RPMI7951 (cell line): Measurements from ENCODE around the gene GAK. TPM values are rescaled to one million over a fixed set of nuclear protein-coding genes. Genes with fewer than 3 reads are reported as not detected.

Experiments used
- DNase-seq: peaks from one replicate; pipeline ENCODE4 v3.0.0-alpha.2; 2012; ENCODE audit warnings: low read depth
- total RNA-seq: library from RNA; depleted of rRNA; stranded (reverse); fragments of >200 nt; shearing (Covaris generic); gene quantifications from 2 replicates; pipeline ENCODE4 v1.2.3, GENCODE V29; 2014

The GAK gene
- total RNA-seq, 1 experiment from 2014 or later, result 23.1 TPM

DNA sequence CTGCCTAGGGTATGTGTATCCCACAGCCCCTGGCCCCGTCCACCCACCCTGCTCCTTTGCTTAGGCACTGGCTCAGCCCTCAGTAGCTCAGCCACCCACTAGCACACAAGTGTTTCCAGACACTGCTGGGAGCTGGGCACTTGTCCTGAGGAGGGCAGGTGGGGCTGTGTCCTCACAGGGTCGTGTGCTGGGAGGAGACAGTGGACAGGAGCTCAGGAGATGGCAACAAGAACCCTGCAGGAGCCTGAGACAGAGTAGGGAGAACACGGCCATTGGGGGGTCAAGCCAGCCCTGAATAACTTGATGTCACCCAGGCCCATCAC is 100.7 kb downstream of the GAK start:
- DNase-seq, result no peak

DNA sequence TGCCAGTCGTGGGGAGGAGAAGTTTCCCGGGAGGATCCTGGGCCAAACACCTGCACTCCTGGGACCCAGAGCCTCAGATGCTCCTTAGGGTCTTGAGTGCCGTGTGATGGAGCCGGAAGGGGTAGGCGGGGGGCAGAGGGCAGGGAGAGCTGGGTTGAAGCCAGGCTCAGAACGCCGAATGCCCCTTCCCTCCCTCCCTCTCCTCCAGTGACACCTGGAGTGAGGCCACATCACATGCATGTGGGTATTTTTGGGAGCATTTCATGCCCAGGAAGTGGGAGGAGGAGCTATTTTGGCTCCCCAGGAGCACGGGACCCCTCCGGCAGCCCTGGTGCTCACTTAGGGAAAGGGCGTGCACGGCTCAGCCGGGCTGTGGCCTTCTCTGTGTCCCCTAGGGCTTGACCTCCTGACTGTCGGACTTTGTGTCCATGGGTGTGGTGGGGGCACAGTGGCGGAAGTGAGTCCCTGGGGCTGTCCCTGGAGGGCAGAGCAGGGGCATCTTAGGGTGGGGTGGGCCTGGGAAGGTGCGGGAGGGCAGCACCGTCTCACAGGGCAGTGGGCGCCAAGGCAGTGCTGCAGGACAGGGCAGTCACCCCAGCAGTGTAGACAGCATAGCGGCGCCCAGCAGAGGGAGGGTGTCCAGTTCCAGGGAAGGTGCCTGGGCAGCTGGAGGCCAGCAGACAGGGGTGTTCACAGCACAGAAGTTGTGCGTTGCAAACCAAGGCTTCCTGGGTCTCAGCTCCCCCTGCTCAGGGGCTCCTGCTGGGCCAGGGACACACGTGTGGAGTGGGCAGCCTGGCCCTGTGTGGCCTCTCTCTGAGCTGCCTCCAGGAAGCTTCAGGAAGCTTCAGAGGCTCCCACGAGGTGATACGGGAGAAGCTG is 101.3 kb downstream of the GAK start:
- DNase-seq, result no peak

DNA sequence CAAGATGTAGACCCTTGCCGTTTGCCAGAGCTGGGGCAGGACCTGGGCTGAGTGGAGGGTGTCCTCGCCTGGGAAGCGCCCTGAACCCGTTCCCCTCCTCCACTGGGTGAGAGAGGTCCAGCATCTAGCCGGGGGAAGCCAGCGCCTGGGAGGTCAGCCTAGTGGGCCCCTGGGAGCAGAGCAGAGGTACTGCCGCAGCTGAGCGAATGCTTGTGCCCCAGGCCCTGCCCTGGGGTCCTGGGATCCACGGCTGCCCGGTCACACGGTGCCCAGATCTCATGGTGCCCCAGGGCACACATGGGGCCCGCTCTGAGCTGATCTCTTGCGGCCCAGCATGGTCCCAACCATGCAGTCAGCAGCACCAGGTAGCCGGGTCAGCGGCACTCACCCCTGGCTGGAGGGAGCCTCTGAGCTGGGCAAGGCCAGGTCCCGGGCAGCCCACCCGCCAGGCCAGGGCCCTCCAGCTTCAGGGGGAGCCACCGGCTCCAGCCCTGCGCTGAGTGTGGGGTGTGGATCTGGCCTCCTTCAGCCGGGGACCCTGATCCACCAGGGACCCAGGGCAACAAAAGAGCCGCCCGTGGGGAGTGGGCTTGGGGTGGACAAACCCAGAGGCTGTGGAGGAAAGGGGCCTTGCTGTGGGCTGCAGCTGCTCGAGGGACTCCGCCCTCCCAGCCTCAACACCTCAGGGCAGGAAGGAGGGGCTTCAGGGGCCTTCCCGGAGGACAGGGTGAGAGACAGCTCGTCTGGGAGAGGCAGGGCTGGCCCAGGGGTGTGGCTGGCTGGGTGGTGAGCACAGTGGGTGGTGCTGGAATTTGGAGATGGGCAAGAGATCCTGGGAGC is 102.1 kb downstream of the GAK start:
- DNase-seq, result no peak

DNA sequence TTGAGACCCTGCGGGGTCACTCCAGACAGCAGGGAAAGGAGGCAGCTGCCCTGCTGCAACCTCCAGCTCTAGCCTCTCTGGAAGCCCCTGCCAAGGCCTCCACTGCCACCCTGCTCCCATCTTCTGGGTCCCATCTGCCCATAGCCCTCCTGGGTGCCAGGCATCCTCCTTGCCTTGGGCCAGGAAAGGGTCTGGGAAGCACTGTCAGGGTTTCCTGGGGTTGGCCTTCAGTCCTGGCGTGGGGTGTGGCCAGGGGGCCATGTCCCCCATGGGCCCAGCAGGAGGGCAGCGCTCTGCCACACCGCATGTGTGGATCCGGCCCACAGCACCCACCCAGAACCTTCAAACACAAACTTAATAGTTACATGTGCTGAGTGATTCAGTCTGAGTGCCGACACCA is 102.8 kb downstream of the GAK start:
- DNase-seq, result no peak

DNA sequence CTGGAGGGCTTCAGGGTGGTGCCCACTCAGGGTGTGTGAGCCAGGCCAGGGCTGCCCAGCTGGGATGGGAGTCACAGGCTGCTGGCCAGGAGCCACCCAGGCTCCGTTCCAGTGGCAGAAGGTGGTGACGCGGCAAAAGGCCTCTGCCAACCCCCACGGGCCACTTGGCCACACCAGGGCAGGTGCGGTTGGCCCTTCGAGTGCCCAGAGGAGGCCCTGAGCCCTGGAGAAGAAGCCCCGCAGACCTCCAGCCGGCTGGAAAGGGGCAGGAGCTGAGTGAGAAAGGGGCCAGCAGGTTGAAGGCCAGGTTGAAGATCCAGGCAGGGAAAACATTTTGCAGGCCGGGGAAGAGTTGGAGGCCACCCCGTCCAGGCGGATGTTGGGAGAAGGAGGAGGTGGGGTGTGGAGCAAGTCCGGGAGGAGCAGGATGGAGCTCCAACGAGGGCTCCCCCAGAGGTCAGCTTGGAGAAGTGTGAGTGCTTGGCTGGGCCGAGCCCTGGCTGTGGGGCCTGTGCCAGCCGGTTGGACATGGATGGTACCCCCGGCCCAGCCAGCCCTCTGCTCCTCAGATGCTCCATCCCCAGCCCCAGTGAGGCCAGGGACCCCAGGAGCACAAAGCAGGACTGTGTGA is 103.4 kb downstream of the GAK start:
- DNase-seq, result no peak

DNA sequence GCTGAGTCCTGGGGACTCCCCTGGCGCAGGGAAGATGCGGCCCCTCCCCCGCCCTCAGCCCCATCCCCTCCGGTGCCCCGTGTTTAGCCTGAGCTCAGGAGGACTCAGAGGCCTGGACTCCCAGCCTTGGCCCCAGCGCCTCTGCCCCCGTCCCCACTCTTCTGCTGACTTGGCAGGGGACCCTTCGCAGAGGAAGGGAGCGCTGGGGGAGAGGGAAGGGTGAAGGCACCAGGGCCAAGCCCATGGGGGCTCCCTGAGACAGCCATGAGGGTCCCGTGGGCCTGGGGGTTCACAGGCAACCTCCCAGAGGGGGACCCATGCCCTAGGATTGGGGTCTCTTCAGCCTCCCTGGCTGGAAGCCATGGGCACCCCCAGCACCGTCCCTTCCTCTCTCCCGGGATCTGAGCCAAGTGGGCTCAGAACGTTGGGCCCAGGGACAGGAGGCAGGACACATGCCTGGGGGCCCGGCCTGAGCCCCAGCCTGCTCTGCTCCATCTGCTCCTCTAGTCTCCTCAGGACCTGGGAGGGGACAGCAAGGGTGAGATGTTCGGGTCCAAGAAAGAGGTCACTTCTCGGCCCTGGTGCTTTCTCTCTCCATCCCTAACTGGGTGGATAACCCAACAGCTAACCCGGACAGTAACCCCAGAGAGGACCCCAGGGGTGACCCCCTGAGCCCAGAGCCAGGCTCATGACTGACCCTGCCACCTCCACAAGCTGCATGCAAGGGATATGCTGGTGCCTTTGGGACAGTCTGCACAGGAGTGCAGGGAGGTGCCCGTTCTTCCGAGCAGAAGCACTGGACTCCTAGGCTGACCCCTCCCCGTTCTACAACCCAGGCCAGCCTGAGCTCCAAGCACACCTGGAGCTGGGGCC is 104.7 kb downstream of the GAK start:
- no peak for DNase-seq

DNA sequence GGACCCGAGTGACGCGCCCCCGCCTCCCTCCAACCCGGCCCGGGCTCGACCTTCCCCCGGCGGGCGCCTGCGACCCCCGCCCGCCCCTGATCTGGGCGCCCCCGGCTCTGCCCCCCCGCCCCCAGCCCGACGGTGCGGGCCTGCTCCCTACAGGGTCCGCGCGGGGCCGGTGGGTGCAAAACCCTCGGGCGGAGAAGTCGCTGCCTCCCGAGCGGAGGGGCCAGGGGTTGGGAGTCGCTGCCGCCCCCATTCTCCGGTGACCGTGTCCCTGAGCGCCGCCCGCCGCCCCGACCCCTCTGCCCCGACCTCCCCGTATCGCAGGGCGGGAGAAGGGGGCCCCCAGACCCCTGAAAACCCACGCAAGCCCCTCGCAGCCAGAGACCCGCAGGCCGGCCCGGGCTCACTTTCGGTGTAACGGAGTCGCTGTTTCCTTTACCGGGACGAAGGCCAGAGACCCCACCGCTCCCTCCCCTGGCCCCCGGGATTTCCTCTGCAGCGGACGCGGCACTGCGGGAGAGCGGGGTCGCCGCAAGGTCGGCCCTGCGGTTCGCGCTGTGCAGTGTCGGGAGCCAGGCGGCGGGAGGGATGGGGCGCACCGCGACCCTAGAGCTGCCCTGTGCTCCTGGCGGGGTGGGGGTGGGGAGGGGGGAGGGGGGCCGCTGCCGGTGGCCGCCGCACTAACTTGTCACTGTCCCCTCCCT is 105.5 kb downstream of the GAK start:
- no peak for DNase-seq

DNA sequence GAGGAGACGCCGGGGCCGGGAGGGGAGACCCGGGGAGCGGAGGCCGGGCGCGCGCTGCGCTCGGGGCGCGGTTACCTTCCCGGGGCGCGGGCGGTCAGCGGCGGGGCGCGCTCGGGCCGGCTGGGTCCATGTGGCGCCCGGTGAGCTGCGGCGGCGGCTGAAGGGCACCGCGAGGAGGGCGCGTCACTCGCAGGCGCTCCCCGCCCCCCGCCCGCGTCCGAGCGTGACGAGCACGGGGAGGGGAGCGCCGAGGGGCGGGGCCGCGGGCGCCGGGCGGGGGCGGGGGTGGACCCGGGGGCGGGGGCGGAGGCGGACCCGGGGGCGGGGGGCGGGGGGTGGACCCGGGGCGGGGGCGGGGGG is 106.2 kb downstream of the GAK start, which contains the start of gene CPLX1:
CPLX1 (minus strand) TSS at position 159 of the 360 bp plus-strand sequence. CDS start 1,607 bp downstream, outside the sequence.
- DNase-seq, result no peak

DNA sequence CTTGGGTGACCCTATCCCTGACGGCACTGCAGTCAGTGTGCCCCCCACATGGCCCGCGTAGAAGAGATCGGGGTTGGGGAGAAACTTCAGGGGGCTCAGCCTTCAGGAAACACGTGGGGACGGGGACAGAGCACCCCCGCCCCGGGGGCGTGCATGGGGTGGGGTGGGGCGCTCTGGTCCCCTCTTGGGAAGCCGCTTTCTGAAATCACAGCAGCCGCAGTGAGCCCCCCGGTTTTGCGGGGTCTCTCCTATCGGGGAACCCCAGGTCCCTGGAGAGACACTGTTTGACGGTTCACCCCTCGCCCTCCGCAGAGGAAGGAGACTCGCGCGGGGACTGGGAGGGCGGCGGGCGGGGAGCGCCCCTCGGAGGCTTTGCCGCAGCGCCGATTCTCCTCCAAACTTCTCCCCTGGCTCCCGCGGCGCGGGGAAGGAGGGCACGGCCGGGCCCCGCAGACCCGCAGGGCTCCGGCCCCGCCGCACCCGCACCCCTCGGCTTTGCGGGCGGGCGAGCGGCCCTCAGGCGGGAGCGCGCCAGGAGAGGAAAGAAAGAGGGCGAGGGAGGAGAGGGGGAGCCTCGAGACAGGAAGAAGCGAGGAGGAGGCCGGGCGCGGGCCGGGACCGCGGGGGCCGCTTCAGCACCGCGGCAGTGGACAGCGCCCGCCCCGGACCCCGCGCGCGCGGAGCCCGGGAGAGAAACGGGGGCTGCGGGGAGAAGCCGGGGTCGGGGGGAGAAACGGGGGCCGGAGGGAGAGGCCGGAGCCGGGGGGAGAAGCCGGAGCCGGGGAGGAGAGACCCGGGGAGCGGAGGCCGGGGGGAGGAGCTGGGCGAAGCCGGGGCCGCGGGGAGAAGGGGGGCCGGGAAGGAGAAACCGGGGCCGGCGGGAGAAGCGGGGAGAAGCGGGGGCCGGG is 106.8 kb downstream of the GAK start:
- no peak for DNase-seq

DNA sequence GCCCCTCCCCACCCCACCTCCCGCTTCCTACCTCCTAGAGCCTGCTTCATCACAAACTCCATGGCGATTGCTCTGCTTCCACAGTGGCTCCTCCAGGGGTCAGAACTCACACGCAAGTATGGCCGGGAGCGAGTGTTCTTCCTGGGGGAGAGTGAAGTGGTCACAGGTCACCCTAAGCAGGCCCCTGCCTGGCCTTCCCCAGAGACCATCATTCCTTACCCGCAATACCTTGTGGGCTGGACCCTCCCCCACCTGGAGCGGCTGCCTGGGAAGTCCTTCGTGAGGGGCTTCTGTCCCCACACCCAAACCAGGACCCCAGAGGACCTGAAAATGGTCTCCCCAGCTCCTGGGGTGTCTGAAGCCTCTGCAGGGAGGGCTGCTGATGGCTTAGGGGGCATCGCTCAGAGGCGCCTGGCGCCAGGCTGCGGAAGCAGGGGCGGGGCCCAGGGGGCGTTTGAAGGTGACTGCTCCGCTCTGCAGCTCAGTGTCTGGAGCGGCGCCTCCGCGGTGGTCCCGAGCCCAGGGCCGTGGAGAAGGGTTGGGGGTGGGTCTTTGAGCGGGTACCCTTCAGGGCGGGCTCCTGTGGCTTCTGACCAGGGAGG is 107.6 kb downstream of the GAK start:
- no peak for DNase-seq

DNA sequence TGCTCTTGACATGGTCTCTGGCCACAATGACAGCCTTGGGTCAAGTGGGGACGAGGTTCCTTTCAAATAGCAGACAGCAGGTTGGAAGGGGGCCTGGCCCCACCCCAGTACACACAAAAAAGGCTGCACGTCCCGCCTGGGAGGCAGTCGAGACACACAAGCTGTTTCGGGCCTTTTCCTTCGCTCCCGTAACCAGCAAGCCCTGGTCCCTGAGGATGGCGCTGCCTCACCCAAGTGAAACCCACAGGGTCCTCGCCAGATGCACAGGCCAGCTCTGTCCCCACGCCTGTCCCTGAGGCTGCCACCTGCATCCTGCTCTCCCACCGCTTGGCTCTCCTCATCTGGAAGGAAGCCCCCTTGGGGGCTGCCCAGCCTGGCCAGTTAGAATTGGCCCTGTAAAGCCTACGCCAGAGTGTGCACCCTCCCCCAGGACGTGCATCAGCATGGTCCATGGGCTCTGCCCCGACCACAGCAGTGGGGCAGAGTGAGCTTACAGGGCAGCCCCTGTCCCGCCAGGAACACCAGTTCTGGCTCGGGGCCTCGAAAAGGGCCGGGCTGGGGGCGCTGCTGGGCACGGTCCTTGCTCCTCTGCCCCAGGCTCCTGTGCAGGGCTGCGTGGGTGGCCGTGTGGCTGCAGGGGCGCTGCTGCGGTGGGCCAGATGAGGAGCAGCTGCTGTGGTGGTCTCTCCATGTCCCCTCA is 108.2 kb downstream of the GAK start:
- DNase-seq, result no peak

DNA sequence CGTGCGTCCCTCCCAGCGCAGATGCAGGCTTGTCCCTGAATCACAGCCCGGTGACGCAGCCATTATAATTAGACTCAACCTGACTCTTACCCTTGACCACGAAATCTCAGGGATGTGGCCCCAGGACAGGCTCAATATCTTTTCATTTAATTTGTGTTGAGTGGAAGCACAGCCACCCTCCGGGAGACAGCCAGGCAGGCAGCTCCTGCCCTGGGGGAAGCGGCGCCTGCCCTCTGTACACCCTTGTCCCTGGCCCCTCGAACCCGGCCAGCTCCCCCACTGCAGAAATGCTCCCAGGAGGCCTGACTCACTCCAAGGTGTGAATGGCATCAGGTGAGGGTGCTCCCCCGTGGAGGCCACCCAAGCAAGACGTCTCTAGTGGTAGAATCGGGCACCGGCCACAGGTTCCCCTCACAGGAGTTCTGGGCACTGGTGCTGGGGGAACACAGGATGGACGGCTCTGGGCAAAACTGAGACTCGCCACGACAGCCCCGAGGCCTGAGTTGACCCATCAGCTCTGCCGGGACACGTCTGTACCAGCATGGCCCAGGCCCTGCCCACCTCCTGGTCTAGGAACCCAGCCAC is 108.8 kb downstream of the GAK start:
- DNase-seq, result no peak

DNA sequence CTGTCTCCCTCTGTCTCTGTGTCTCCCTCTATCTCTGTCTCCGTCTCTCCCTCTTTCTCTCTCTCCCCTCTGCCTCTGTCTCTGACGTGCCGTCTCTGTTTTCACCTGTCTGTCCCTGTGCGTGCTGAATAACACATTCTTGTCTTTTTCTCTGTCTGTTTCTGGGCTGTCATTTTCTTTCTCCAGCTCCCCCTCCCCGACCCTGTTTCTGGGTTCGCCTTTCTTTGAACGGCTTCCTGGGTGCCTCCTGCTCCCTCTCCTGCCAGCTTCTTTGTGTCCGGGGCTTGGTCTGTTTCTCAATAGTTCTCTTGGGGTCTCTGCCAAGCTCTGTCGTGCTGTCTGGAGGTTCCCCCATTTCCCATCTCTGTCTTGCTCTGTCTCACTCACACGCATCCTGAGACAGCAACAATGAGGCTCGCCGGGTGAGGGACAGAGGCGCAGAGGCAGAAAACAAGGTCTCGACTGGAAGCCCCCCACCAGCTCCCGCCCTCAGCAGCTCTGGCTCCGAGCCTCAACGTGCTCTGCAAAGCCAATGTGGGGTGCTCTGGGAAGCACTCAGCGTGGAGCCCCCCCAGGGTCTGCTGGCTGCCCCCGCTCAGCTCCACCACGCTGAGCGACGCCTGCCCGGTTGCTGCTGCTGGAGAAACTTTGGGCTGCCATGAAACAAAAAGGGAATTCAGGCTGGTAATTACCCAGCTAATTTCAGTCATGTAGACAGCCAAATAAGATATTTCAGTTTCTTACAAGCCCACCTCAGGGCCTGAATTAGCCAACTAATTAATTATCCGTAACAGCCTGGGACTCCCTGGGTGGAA is 109.5 kb downstream of the GAK start:
- DNase-seq, result no peak

DNA sequence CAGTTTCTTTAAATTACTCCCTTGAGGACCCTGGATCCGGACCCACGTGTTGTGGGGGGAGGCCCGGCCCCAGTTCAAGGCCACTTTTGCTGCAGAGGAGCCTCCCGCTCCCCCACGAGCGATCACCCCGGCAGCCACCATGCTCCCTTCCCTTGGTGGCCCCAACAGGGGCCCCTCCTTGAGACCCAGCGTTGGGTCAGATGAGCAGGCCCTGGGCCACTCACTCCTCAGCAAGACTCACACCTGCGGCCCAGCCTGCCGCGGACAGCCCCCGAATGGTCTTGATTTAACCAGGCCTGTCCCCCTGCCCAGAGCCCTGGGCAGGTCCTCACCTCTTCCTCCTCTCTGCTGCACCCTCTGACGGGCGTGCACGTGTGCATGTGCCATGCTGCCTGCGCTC is 110.5 kb downstream of the GAK start:
- no peak for DNase-seq

DNA sequence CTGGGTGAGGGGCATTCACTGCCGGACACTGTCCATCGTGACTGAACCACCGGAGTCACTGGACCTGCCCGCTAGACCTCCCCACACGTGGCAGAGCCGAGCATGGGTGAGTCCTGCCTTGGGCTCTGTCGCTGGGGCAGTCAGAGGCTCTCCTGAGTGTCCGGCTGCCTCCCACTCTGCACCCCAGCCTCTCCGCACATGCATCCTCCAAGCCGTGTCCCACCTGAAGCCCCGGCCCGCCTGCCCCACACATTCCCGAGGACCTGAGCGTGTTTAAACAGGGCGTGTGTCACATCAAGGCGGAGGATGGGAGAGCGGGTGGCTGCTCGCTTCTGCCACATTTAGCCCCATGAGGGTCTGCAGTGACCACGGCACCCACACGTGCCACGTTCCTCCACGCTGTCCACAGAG is 110.9 kb downstream of the GAK start:
- no peak for DNase-seq

DNA sequence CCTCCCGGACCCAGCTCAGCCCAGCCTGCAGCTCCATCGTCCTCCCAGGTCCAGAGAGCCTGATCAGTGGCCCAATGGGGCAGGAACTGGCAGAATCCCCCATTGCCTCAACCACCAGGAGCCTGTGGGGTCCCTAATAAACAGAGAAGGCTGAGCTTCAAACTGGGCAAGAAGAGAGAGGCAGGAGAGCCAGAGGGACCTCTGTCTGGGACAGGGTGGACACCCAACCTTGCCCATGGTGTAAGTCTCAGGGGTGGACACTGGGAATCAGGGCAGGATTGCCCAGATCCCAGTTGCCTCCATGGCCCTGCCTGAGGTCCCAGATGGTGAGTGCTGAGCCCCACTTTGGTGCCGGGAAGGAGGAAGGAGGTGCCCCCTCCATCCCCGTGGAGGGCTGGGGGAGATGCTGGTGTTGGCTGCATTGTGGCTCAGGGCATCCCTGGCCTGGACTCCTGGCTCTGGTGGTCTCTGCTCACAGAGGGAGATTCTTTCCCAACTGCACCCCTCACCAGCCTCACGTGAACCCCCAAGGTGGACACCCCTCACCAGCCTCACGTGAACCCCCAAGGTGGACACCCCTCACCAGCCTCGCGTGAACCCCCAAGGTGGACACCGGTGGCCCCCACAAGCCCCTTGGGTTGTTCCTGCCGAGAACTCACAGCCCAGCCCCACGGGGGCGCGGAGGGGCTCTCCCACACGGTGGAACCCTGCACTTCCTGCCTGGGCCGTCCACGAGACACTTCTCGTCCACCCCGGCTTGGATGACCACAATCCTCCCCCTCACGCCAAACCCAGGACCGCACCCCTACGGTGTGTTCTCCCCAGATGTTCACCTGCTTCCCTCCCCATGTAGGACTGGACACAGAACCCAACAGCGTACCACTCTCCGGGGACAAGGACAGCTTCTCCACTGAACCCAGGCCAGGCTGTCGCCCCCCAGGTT is 111.6 kb downstream of the GAK start:
- no peak for DNase-seq
